ENCODE data around the gene LIPE.

- no peak for TF ChIP-seq EZH2 (IDR thresholded peaks at IDR 0.05; ENCODE audit: insufficient read depth, poor library complexity, severe bottlenecking)
- TF ChIP-seq EZH2phosphoT487 (IDR thresholded peaks at IDR 0.05; ENCODE audit: insufficient read depth, low read depth), result no peak
These were observed 6.1 kb downstream of the LIPE start for GRCh38 chr19:42421101-42421500.
